Stimulated activated CD4-positive, alpha-beta T cell treated with anti-CD3 and anti-CD28 coated beads, TNF-alpha, amount 100 ng/mL, for 24 hours (primary cell): Measurements from ENCODE around the gene PBX4.

ENCODE experiments used
- DNase-seq, 3 experiments: peaks; one replicate each; pipeline ENCODE4 v3.0.0-alpha.2; 2020; ENCODE audit warnings: low read depth in 3 of 3

The PBX4 gene

DNA sequence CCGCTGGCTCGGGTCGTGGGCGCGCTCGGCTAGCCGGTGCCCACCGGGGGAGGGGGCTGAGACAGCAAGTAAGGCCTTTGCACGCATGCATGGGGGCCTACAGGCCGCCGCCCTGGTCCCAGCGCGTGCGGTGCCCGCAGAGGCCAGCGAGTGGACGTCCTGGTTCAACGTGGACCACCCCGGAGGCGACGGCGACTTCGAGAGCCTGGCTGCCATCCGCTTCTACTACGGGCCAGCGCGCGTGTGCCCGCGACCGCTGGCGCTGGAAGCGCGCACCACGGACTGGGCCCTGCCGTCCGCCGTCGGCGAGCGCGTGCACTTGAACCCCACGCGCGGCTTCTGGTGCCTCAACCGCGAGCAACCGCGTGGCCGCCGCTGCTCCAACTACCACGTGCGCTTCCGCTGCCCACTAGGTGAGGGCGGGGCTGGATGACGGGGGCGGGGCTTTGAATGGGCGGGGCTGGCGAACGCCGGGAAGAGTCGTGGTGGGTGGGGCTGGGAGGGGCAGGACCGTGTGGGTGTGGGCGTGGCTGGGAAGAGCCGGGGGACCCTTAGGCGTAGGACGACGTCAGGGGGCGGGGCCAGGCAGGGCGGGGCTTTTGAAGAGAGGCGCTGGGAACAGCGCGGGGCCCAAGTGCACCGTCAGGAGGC lies 78.3 kb downstream of the PBX4 start:
- DNase-seq = peak in 2 of 3 experiments; percentile 38 to 82

DNA sequence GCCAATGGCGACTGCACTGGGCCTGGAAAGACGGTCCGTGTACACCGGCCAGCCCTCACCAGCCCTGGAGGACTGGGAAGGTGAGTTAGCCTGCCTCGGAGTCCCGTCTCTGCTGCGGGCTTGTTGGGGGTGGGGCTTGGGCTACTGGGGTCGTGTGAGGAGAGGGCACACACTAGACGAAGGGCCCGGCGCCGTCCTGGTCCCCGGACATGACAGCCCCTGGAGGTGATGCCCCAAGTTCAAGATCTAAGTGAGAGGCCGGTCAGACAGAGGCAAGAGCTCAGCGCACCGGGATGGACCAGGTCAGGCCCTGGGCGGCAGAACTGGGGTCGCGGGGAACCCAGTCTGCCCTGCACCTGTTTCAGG lies 78.8 kb downstream of the PBX4 start:
- DNase-seq = no peak

DNA sequence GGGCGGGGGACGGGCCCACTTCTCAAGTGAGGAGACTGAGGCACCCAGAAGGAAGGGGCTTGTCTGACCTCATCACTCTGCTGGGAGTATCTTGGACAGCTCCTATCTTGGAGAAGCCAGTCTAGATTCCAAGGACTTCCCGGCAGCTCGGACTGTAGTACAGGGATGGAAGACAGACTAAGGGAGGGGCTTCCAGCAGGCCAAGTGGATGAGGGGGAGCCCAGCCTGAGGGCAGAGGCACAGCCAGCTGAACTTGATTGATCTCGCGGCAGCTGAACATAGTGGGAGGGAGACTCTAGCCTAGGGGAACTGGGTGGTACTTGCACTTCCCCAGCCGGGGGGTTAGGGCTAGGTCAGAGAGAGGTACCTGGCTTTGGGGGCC lies 79.7 kb downstream of the PBX4 start:
- DNase-seq = no peak

DNA sequence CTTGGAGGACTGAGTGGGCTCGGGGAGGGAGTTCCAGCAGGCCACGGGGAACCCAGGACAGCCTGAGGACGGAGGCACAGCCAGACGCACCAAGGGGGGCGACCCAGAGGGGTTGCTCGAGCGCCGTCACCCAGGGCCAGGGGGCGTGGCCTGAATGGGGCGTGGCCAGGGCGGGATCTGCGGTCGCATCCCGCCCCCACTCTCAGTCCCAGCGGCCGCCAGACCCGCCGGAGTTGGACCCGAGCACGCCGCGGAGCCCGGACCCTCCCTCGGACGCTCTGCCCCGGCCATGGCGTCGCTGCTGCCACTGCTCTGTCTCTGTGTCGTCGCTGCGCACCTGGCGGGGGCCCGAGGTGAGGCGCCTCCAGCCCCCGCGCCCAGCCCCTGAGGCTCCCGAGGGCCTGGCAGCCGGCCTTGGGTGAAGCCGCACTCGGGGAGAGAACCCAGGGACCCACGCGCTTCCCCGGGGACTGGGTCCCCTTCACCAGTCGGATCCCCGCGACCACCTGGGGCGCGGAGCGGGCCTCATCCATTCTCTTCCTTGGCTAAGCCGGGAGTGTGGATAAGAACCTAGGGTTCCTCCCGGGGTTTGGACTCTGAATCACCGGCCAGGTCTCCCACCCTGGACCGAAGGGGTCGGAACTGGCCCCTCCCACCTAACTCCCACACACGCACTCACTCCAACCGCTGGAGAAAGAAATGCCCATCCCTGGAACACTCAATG lies 80.3 kb downstream of the PBX4 start, which contains the start of gene CILP2:
Gene CILP2, plus strand, starts transcription at position 205 of the 724 bp plus-strand sequence. Its CDS starts 85 bp downstream, at position 290.
- peak in 1 of 3 experiments; percentile 35 for DNase-seq

DNA sequence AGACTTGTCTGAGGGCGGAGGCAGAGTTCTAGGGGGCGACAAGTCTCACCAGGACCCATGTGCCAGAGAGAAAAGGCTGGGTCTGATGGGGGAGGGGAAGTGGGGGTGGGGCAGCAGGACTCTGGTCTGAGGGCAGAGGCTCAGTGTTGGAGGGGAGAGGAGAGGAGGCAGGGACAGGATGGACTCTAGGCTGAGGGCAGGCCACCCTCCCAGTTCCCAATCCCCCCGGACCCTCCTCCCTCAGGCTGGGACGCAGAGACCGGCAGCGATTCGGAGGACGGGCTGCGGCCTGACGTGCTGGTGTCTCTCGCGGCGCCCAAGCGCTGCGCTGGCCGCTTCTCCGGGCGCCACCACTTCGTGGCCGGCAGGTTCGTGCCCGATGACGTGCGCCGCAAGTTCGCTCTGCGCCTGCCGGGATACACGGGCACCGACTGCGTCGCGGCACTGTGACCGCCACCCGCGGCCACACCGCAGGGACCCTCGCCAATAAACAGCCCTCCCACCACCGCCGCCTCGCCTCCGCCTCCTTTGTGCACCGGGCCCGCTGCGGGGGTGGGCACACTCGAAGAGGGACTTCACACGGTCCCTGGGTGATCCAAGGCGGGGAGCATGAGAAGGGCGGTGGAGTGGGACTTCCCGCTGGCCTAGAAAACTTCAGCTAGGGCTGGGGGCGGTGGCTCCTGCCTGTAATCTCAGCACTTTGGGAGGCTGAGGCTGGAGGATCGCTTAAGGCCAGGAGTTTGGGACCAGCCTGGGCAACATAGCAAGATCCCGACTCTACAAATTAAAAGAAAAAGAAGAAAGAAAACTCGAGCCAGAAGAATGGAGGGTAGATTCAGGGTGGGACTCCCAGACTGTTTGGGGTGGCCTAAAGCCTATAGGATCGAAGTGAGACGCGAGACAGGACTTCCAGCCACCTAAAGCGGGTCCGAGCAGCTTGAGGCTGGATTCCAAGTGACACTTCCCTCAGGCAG lies 81.1 kb downstream of the PBX4 start:
- no peak for DNase-seq

DNA sequence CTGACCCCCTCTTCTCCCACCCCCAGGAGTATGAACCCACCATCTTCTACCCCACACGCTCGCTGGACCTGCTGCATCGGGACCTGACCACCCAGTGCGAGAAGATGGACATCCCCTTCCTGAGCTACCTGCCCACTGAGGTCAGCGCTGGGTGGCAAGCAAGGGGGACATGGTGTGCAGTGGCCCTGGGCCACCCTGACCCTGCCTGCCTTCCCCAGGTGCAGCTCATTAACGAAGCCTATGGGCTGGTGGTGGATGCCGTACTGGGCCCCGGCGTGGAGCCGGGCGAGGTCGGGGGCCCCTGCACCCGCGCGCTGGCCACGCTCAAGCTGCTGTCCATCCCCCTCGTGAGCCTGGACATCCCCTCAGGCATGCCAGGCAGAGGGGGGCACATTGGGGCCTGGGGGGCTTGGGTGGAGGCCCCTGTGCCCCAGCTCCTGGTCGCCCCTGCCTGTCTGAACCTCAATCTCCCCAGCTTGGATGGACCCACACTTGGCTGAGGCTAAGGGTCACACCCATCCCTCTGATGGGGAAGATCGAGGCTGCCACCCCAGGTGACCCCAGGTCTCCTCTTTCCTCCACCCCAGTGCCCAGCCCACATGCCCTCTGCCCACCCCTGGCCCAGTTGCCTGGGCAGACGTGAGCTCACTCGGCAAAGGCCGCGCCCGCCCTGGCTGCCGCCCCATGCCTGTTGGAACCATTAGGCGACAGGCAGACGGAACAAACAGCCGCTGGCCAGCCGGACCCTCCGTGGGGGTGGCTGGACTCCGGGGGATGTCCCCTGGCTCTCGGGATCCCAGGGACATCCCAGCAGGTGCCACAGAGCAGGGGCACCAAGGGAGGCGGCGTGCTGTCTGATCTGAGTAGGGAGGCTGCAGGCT lies 82.9 kb downstream of the PBX4 start:
- DNase-seq = no peak

DNA sequence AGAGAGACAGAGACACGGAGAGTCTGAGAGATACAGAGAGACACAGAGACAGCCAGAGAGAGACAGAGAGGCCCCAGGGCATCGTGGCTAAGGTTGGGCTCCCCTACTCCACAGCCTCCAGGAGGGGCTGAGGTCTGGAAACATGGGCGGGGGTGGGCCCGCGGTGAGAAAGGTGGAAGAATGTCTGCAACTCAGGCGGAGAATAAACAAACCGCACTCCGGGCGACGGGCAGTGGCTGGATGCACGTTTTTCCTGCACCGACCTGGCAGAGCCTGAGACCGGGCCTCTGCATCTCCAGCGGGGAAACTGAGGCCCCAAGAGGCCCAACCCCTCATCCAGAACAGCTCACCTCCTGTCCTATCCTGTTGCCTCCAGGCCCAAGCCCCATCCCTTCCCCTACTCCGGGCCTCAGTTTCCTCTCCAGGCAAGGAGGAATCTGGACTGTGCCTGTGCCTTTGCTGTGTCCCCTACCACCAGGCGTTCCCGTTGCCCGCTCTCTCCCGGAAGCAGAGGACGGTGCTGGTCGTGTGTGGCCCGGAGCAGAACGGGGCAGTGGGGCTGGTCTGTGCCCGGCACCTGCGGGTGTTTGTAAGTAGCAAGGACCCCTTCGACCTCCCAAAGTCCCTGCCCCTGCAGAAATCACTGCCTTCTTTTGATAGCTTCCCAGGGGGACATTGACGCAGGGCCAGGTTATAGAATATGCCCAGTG lies 83.8 kb downstream of the PBX4 start:
- DNase-seq = no peak

DNA sequence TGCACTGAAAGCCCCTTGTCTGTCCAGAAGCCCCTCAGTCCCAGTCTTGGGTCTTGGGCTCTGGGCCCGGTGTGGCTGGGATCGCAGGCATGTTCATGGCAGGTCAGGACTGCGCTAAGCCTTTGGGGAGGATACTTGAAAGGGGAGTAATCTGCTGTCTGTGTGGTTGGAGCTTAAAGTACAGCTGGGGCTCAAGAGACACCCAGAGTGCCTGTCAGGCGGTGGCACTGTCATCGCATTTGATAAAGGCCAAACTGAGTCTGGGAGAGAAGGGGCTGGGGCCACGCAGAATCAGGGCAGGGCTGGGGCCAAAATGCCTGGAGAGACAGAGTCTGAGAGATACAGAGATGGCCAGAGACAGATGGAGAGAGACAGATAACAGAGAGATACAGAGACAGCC lies 84.6 kb downstream of the PBX4 start:
- no peak for DNase-seq

DNA sequence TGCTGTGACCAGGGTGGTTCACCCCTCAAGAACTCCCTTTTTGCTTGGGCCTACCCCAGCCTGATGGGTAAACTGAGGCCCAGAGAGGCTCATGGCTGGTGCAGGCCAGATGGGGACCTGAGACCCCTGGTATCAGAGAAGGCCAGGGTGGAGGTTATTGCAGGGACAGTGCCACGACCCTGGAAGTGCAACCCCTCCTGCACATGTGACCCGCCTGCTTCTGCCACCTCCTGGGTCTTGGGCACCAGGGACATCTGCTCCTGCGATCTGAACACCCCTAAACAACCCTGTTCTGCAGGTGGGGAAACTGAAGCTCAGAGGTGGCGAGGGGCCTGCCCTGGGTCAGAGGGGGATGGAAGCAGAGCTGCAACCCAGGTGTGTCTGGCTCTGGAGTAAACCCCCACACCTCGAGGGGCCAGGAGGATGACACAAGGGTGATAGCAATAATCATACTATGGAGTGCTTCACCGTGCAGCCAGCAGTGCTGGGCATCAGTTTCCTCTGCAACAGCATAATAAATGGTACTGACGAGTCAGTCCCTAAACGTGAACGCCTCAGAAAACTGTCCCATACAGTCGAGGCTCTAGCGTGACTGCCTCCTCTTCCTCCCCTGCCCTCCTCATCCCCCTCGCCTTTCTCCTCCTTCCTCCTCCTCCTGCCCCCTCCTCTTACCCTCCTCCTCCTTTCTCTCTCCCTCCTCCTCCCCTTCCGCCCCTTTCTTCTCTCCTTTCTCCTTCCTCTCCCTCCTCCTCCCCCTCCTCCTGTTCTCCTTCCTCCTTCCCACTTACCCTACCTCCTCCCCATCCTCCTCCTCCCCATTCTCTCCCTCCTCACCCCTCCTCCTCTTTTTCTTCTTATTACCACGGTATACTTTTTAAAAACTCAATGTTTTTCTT lies 85.4 kb downstream of the PBX4 start:
- no peak for DNase-seq

DNA sequence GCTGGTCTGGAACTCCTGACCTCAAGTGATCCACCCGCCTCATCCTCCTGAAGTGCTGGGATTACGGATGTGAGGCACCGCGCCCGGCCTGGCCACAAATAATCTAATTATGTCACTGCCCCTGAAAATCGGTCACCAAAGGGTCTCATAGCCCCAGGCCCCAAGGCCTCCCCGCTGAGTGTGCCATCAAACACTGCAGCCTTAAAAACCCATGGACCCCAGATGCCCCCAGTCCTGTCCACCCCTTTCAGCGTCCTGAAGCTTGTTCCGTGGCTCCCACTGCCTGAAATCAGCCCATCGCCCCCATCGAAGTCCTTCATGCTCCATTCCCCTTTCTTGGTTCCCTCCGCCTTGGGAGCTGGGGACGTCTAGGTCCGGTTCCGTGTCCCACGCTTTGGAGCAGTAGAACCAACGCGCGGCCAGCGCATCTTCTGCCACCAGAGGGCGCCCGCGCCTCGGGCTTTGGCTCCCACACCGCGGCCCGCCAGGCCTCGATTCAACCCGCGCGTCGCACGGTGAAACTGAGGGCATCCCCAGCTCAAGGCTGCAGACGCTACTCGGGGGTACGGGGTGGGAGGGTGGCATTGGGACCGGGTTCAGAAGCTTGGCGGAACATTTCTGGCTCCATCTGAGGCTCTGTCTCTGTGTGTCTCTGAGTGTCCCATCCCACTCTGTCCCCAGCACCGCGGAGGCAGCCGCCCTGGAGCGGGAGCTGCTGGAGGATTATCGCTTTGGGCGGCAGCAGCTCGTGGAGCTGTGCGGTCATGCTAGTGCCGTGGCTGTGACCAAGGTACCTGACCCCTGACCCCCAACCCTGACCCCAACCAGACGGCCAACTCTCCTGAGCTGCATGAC lies 86.3 kb downstream of the PBX4 start:
- peak; percentile 75 to 83 (median 81) for DNase-seq

DNA sequence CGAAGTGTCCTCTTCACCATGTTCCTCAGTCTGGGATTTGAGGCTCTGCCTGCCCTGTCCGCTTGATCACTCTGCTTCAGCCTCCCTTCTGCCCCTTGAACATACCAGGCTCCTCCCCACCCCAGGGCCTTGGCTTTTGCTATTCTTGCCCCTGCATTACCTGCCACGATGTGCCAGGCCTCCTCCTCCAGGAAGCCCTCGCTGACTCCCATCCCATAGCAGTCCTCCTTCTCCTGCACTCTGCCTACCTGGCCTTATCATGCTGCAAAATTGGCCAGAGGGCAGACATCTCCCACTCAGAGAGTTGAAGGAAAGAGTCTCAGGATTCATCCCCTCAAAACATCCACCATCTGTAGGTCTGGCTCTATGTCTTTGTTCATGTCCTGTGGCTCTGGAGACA lies 87.6 kb downstream of the PBX4 start:
- no peak for DNase-seq

DNA sequence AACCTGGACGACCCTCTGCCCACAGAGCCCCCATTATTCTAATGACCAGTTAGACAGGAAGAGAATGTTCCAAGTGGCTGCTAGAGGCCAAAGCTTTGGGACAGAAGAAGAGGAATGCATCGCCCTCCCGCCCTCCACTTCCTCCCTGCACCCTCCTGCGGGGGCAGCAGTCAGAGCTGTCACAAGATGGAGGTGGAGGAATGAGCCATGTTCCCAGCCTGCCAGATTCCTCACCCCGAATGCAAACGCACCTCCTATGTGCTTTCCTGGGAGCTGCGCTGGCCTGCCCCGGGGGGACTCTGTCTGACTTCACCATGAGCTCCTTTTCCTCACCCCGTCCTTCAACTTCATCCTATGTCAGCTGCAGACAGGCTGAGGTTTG lies 88.1 kb downstream of the PBX4 start:
- DNase-seq = no peak

DNA sequence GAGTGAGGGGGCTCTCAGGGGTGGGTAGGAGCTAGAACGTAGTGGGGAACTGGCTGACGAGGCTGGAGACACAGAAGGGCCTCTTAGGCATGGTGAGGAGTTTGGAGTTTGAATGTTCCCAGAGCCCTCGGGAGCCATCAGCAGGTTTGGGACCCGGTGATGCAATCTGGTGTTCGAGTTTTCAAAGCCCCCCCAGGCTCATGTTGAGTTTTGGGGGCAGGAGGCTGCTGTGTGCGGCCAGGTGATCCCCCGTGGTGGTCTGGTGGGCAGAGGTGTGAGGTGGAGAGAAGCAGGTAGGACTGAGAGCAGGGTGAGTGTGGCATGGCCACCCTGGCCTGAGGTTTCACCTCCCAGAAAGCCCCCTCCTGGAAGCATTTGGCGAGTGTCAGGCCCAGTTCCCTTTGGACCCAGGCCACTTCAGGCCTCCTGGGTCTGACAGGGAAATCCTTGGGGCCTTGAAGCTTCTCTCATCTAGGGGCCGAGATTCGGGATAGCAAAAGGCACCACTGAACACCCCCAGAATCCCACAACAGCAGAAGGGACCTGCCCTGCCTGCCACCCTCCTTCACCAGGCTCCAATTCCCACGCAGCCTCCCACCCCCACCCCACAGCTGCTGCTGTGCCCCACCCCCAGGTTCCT lies 88.6 kb downstream of the PBX4 start:
- no peak for DNase-seq

DNA sequence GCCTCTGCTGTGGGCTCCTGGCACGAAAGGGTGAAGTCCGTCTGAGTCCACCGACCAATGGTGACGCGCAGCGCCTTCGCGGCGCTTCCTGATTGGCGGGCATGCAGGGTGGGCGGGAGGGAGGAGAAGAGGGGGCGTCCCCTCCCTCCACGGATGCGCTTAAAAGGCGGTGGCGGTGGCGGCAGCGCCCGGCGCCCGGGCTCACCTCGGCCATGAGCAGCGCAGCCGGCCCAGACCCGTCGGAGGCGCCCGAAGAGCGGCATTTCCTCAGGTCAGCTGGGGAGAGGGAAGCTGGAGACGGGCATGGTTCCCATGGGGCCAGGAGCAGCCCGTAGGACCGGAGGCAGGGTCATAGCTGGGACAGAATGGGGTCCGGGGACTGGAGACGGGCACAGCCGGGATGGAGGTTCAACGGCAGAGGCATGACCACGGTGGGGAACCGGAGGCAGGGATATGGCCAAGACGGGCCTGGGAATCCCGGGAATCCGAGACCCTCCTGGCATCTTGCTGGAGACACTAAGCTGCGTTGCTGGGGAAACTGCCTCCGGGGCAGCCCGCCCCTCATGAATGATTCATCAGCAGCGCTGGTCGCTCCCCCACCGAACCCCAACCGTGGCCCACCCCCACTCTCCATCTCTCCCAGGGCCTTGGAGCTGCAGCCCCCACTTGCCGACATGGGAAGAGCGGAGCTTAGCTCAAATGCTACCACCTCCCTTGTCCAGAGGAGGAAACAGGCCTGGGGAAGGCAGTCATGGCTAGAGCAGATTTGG lies 89.6 kb downstream of the PBX4 start, which contains the start of gene YJEFN3:
Gene YJEFN3, plus strand, starts transcription at position 191 of the 770 bp plus-strand sequence. Its CDS starts 22 bp downstream, at position 213.
- DNase-seq = no peak

DNA sequence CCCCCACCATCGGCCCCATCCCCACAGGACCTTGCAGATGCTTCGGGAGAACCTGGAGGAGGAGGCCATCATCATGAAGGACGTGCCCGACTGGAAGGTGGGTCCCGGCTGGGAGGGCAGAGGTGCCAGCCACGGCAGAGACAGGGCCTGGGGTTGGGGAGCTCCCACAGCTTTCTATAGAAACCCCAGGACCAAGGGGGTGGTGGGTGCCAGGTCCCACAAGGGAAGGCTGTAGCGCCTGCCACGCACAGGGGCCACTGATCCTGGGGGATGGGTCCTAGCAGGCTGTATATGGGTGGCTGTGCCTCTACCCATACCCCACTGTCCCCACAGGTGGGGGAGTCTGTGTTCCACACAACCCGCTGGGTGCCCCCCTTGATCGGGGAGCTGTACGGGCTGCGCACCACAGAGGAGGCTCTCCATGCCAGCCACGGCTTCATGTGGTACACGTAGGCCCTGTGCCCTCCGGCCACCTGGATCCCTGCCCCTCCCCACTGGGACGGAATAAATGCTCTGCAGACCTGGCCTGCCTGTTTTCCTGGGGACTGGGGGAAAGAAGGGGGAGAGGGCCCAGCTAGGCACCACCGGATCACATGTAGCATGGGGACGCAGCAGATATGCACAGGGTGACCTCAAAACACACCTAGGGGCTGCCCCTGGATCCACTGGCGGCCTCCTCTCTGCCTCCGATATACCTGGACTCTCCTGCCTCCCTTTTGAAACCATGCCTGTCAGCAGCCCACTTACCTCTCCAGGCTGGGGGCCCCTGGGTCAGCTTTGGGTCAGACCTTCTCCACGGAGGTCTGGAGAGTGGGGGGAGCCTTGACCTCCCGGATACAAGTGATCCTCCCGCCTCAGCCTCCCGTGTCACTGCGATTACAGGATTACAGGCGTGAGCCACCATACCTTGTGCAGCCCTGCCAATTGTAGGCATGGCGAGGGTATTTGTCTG lies 90.5 kb downstream of the PBX4 start:
- DNase-seq = no peak

DNA sequence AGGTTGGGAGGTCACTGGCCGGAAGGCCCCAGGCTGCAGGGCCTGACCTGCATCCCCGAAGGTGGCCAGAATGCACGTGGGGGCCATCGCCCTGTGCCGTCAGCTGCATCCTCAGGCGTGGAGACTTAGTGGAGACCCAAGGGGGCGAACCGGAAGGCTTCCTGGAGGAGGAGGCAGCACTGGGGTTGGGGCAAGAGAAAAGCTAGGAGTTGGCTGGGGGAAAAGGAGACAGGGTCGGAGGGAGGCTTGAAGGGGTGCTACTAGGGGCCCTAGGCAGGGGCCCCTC lies 91.2 kb downstream of the PBX4 start:
- DNase-seq = no peak
